OCI-LY3 (cell line): ENCODE results near the gene RAPGEF1.

ENCODE experiments used
- H2AFZ ChIP-seq: fragments of 200-600, 300-600 bp; shearing (Covaris generic); 2 replicates; pipeline ENCODE4 v1.6.0; 2014; ENCODE audit warnings: antibody characterized with exemption, low read depth, low read length
- H3K27ac ChIP-seq: fragments of 200-600, 300-600 bp; sonication (generic); 2 replicates; pipeline ENCODE4 v1.5.1; 2014; ENCODE audit warnings: mild to moderate bottlenecking, low read length, moderate library complexity, mixed read lengths
- H3K27me3 ChIP-seq: fragments of 200-600, 300-600 bp; sonication (generic); 2 replicates; pipeline ENCODE4 v1.6.1; 2014; ENCODE audit warnings: low read depth, low read length, mixed read lengths
- H3K36me3 ChIP-seq: fragments of 200-600, 300-600 bp; sonication (generic); replicated peaks from 2 replicates; pipeline ENCODE3; 2014; ENCODE audit warnings: low read depth, low read length, mixed read lengths
- H3K4me1 ChIP-seq: fragments of 300-600, 200-600 bp; sonication (generic); 2 replicates; pipeline ENCODE4 v1.6.1; 2014; ENCODE audit warnings: low read length, mixed read lengths
- H3K4me2 ChIP-seq: fragments of 200-600, 300-600 bp; sonication (generic); 2 replicates; pipeline ENCODE4 v1.6.1; 2014; ENCODE audit warnings: low read length, mixed read lengths
- H3K4me3 ChIP-seq: fragments of 300-600, 200-600 bp; sonication (generic); 2 replicates; pipeline ENCODE4 v1.5.1; 2014; ENCODE audit warnings: antibody characterized with exemption, mild to moderate bottlenecking, low read length, moderate library complexity
- H3K79me2 ChIP-seq: fragments of 300-600, 200-600 bp; shearing (Covaris generic); 2 replicates; pipeline ENCODE4 v1.6.1; 2014; ENCODE audit warnings: mild to moderate bottlenecking, low read length, mixed read lengths
- H3K9ac ChIP-seq: fragments of 300-600, 200-600 bp; shearing (Covaris generic); 2 replicates; pipeline ENCODE4 v1.6.0; 2014; ENCODE audit warnings: mild to moderate bottlenecking, low read length, moderate library complexity
- H3K9me3 ChIP-seq: fragments of 200-600, 300-600 bp; shearing (Covaris generic); 2 replicates; pipeline ENCODE4 v1.6.1; 2014; ENCODE audit warnings: low read length, mixed read lengths; ENCODE audit not compliant: insufficient read depth
- H4K20me1 ChIP-seq: fragments of 200-600, 300-600 bp; sonication (generic); 2 replicates; pipeline ENCODE4 v1.6.1; 2016; ENCODE audit warnings: low read length, mixed read lengths; ENCODE audit not compliant: insufficient read depth
- CTCF ChIP-seq: fragments of 200-600, 300-600 bp; sonication (generic); IDR thresholded peaks from 2 replicates; pipeline ENCODE4 v1.5.1; 2014; ENCODE audit warnings: antibody characterized with exemption, low read length, low read depth
- EZH2phosphoT487 ChIP-seq: fragments of 200-600 bp; shearing (Covaris generic); IDR thresholded peaks from 2 replicates; pipeline ENCODE4 v1.6.1; 2018; ENCODE audit warnings: antibody characterized with exemption, mixed run types, low read depth

Gene RAPGEF1

GRCh38 chr9:131717719-131718460, 22.0 kb downstream of the RAPGEF1 start:
- H3K4me1 ChIP-seq, result peaks cover 42% of the 10 kb centered on the region
- H4K20me1 ChIP-seq, result peaks cover 74% of the 10 kb centered on the region
- H3K27ac ChIP-seq, result no peak overlapping the region
- TF ChIP-seq EZH2phosphoT487 (no peak), CTCF (no peak)
- H3K4me3 ChIP-seq, result no peak overlapping the region
- no peak overlapping the region for H3K9ac ChIP-seq
- H3K27me3 ChIP-seq, result no peaks in the 10 kb centered on the region
- H3K9me3 ChIP-seq, result no peaks in the 10 kb centered on the region
- no peak overlapping the region for H3K4me2 ChIP-seq
- peaks cover 100% of the 10 kb centered on the region for H3K79me2 ChIP-seq
- peaks cover 67% of the 10 kb centered on the region for H3K36me3 ChIP-seq
- H2AFZ ChIP-seq, result no peak overlapping the region

GRCh38 chr9:131715906-131716305, 24.0 kb downstream of the RAPGEF1 start:
- H4K20me1 ChIP-seq, result peaks cover 76% of the 10 kb centered on the region
- peaks cover 40% of the 10 kb centered on the region for H3K4me1 ChIP-seq
- no peak overlapping the region for H3K27ac ChIP-seq
- peaks cover 60% of the 10 kb centered on the region for H3K36me3 ChIP-seq
- no peaks in the 10 kb centered on the region for H3K9me3 ChIP-seq
- no peak overlapping the region for H3K4me2 ChIP-seq
- TF ChIP-seq EZH2phosphoT487 (no peak), CTCF (no peak)
- no peak overlapping the region for H3K9ac ChIP-seq
- H2AFZ ChIP-seq, result no peak overlapping the region
- H3K27me3 ChIP-seq, result no peaks in the 10 kb centered on the region
- peaks cover 100% of the 10 kb centered on the region for H3K79me2 ChIP-seq
- no peak overlapping the region for H3K4me3 ChIP-seq

- no peak overlapping the region for H3K27ac ChIP-seq
- H3K79me2 ChIP-seq, result peaks cover 100% of the 10 kb centered on the region
- H3K9me3 ChIP-seq, result no peaks in the 10 kb centered on the region
- no peak overlapping the region for H2AFZ ChIP-seq
- peaks cover 52% of the 10 kb centered on the region for H3K36me3 ChIP-seq
- TF ChIP-seq CTCF (no peak), EZH2phosphoT487 (no peak)
- H3K4me1 ChIP-seq, result peaks cover 40% of the 10 kb centered on the region
- H3K9ac ChIP-seq, result no peak overlapping the region
- no peak overlapping the region for H3K4me2 ChIP-seq
- peaks cover 79% of the 10 kb centered on the region for H4K20me1 ChIP-seq
- H3K27me3 ChIP-seq, result no peaks in the 10 kb centered on the region
- no peak overlapping the region for H3K4me3 ChIP-seq
Observed at GRCh38 chr9:131714821-131715220, 25.1 kb downstream of the RAPGEF1 start.

- Histone ChIP-seq H3K9ac (no peak overlapping the region), H3K79me2 (peaks cover 100% of the 10 kb centered on the region), H4K20me1 (peaks cover 80% of the 10 kb centered on the region), H3K27ac (no peak overlapping the region), H3K27me3 (no peaks in the 10 kb centered on the region), H2AFZ (no peak overlapping the region), H3K4me2 (no peak overlapping the region), H3K4me1 (peaks cover 40% of the 10 kb centered on the region), H3K9me3 (no peaks in the 10 kb centered on the region), H3K4me3 (no peak overlapping the region), H3K36me3 (peaks cover 54% of the 10 kb centered on the region)
- no peak for TF ChIP-seq EZH2phosphoT487
- no peak for TF ChIP-seq CTCF
Observed at GRCh38 chr9:131714161-131714646, 25.7 kb downstream of the RAPGEF1 start.
